GM12878 (cell line): ENCODE data around the gene SIN3B.

Experiments
- CEBPB ChIP-seq, 2 experiments: fragments of 150-350 bp in 1 of 2; IDR thresholded peaks; 2 replicates each; pipeline ENCODE4 v1.6.1; 2012 to 2014; ENCODE audit warnings: low read depth in 2 of 2, low read length in 2 of 2, borderline replicate concordance in 1 of 2, inconsistent platforms in 1 of 2
- EGR1 ChIP-seq, 2 experiments: IDR thresholded peaks; 1 replicate in 1 of 2; 2 replicates in 1 of 2; pipeline ENCODE4 v1.6.1; 2011 to 2012; ENCODE audit warnings: low read depth in 2 of 2, low read length in 2 of 2, borderline replicate concordance in 1 of 2, mild to moderate bottlenecking in 1 of 2, moderate library complexity in 1 of 2
- ELK1 ChIP-seq: IDR thresholded peaks from 2 replicates; pipeline ENCODE4 v1.6.1; 2012; ENCODE audit warnings: low read depth, low read length, improper control_type of control experiment
- EZH2 ChIP-seq: IDR thresholded peaks from 2 replicates; pipeline ENCODE4 v1.6.1; 2012; ENCODE audit warnings: low read depth, mild to moderate bottlenecking, control low read depth, inconsistent platforms, low read length, borderline replicate concordance; ENCODE audit not compliant: control insufficient read depth
- MTA3 ChIP-seq: IDR thresholded peaks from 2 replicates; pipeline ENCODE4 v1.6.1; 2012; ENCODE audit warnings: low read length, inconsistent platforms, borderline replicate concordance
- NFYA ChIP-seq: IDR thresholded peaks from 2 replicates; pipeline ENCODE4 v1.6.1; 2011; ENCODE audit warnings: low read depth, mild to moderate bottlenecking, low read length, improper control_type of control experiment, borderline replicate concordance
- NRF1 ChIP-seq: conservative IDR thresholded peaks from 2 replicates; pipeline ENCODE4 v1.6.1; 2011; ENCODE audit warnings: mild to moderate bottlenecking, low read depth, low read length, improper control_type of control experiment
- POLR2AphosphoS2 ChIP-seq: IDR thresholded peaks from 2 replicates; pipeline ENCODE4 v1.6.1; 2011; ENCODE audit warnings: low read depth, mild to moderate bottlenecking, low read length, improper control_type of control experiment, moderate library complexity
- RUNX3 ChIP-seq: IDR thresholded peaks from 2 replicates; pipeline ENCODE4 v1.6.1; 2012; ENCODE audit warnings: low read length, inconsistent platforms
- SRF ChIP-seq, 2 experiments: IDR thresholded peaks; 2 replicates each; pipeline ENCODE4 v1.6.1; 2011; ENCODE audit warnings: low read depth in 2 of 2, low read length in 2 of 2, mild to moderate bottlenecking in 1 of 2, moderate library complexity in 1 of 2
- TAF1 ChIP-seq: IDR thresholded peaks from 2 replicates; pipeline ENCODE4 v1.6.1; 2011; ENCODE audit warnings: mild to moderate bottlenecking, low read depth, low read length, borderline replicate concordance
- ZBTB40 ChIP-seq: fragments of 450-650 bp; IDR thresholded peaks from 2 replicates; pipeline ENCODE4 v1.6.1; 2016; ENCODE audit warnings: mild to moderate bottlenecking, moderate library complexity, borderline replicate concordance
- TF ChIP-seq, protein P1 (sequence below), 3 experiments: IDR thresholded peaks in 2 of 3; conservative IDR thresholded peaks in 1 of 3; 2 replicates each; pipeline ENCODE4 v1.5.1; 2011; ENCODE audit warnings: low read depth in 3 of 3, low read length in 3 of 3, mild to moderate bottlenecking in 3 of 3, control low read depth in 2 of 3, moderate library complexity in 2 of 3, inconsistent platforms in 1 of 3, mixed read lengths in 1 of 3; ENCODE audit not compliant: control insufficient read depth in 2 of 3, insufficient read depth in 1 of 3; ENCODE audit errors: extremely low read depth in 1 of 3
- TF ChIP-seq, protein P2 (sequence below): fragments of 450-650 bp; formaldehyde crosslinking; IDR thresholded peaks from 2 replicates; pipeline ENCODE4 v1.4.0; 2022; ENCODE audit warnings: mild to moderate bottlenecking, moderate library complexity

DNA sequence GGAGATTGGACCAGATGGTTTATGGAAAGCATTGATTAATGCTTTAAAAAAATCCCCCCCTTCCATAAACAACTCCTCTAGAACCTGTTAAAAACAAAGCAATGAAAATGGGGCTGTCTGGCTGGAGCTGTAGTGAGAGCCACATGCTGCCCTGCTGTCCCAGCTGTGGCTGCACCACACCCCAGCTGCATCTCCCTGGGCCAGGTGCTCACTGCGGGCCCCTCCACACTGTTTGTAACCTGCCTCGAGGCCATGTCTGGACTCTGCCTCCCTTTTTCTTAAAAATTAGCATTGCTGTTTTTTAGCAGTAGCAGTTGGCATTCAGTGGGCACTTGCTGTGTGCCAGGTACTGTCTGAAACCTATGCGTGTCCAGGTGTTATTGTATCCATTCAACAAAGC lies 44.4 kb downstream of the SIN3B start:
- no peak for TF ChIP-seq RUNX3
- TF ChIP-seq NRF1 = no peak
- no peak for TF ChIP-seq SRF (IDR thresholded peaks at IDR 0.05; ENCODE audit: low read depth in 2 of 2, low read length in 2 of 2)
- no peak for TF ChIP-seq MTA3
- TF ChIP-seq CEBPB (IDR thresholded peaks at IDR 0.05; ENCODE audit: borderline replicate concordance in 1 of 2, low read depth in 2 of 2, low read length in 2 of 2) = no peak
- TF ChIP-seq NFYA = no peak
- TF ChIP-seq EZH2 = no peak
- TF ChIP-seq, protein P1, sequence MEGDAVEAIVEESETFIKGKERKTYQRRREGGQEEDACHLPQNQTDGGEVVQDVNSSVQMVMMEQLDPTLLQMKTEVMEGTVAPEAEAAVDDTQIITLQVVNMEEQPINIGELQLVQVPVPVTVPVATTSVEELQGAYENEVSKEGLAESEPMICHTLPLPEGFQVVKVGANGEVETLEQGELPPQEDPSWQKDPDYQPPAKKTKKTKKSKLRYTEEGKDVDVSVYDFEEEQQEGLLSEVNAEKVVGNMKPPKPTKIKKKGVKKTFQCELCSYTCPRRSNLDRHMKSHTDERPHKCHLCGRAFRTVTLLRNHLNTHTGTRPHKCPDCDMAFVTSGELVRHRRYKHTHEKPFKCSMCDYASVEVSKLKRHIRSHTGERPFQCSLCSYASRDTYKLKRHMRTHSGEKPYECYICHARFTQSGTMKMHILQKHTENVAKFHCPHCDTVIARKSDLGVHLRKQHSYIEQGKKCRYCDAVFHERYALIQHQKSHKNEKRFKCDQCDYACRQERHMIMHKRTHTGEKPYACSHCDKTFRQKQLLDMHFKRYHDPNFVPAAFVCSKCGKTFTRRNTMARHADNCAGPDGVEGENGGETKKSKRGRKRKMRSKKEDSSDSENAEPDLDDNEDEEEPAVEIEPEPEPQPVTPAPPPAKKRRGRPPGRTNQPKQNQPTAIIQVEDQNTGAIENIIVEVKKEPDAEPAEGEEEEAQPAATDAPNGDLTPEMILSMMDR (IDR thresholded peaks at IDR 0.05 in 2 of 3, conservative IDR thresholded peaks at IDR 0.05 in 1 of 3; ENCODE audit: control insufficient read depth in 2 of 3, extremely low read depth in 1 of 3, insufficient read depth in 1 of 3, low read depth in 3 of 3, low read length in 3 of 3) = no peak
- no peak for TF ChIP-seq ELK1
- TF ChIP-seq POLR2AphosphoS2 = no peak
- TF ChIP-seq, protein P2, sequence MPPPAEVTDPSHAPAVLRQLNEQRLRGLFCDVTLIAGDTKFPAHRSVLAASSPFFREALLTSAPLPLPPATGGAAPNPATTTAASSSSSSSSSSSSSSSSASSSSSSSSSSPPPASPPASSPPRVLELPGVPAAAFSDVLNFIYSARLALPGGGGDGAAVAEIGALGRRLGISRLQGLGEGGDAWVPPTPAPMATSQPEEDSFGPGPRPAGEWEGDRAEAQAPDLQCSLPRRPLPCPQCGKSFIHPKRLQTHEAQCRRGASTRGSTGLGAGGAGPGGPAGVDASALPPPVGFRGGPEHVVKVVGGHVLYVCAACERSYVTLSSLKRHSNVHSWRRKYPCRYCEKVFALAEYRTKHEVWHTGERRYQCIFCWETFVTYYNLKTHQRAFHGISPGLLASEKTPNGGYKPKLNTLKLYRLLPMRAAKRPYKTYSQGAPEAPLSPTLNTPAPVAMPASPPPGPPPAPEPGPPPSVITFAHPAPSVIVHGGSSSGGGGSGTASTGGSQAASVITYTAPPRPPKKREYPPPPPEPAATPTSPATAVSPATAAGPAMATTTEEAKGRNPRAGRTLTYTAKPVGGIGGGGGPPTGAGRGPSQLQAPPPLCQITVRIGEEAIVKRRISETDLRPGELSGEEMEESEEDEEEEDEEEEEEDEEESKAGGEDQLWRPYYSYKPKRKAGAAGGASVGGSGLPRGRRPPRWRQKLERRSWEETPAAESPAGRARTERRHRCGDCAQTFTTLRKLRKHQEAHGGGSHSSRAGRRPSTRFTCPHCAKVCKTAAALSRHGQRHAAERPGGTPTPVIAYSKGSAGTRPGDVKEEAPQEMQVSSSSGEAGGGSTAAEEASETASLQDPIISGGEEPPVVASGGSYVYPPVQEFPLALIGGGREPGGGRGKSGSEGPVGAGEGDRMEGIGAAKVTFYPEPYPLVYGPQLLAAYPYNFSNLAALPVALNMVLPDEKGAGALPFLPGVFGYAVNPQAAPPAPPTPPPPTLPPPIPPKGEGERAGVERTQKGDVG (CRISPR knock-in tag) = no peak
- TF ChIP-seq EGR1 (IDR thresholded peaks at IDR 0.05; ENCODE audit: borderline replicate concordance in 1 of 2, low read depth in 2 of 2, low read length in 2 of 2) = no peak
- no peak for TF ChIP-seq TAF1
- no peak for TF ChIP-seq ZBTB40
